LHCN-M2 (cell line): ENCODE measurements around the gene TRPV2. TPM values are rescaled to one million over a fixed set of nuclear protein-coding genes. Genes with fewer than 3 reads are reported as not detected.

ENCODE experiments used
- DNase-seq: peaks from one replicate; pipeline ENCODE4 v3.0.0-alpha.2; 2012; ENCODE audit warnings: low read depth
- total RNA-seq: library from RNA; depleted of rRNA; stranded (reverse); fragments of >200 nt; gene quantifications from 2 replicates; pipeline ENCODE4 v1.2.3, GENCODE V29; 2014

TRPV2 gene
- total RNA-seq, 1 experiment from 2014 or later, result 56.7 TPM

GRCh38 chr17:16406742-16407674 lies 8.4 kb upstream of the TRPV2 start:
- no peak for DNase-seq

- peak; percentile 32 for DNase-seq
Measured at GRCh38 chr17:16407911-16408588, 7.3 kb upstream of the TRPV2 start.

GRCh38 chr17:16417399-16417798 lies 2.0 kb downstream of the TRPV2 start:
- no peak for DNase-seq

- peak; percentile 39 for DNase-seq
Measured at GRCh38 chr17:16417896-16418684, 2.7 kb downstream of the TRPV2 start.

- no peak for DNase-seq
Measured at GRCh38 chr17:16418685-16419068, 3.3 kb downstream of the TRPV2 start.

- DNase-seq, result peak; percentile 88
Measured at GRCh38 chr17:16419074-16419928, 3.9 kb downstream of the TRPV2 start.

- peak; percentile 87 for DNase-seq
Measured at GRCh38 chr17:16419929-16420271, 4.5 kb downstream of the TRPV2 start.

GRCh38 chr17:16422416-16422815 lies 7.0 kb downstream of the TRPV2 start:
- DNase-seq, result no peak

GRCh38 chr17:16423226-16423872 lies 8.0 kb downstream of the TRPV2 start:
- DNase-seq, result no peak

- no peak for DNase-seq
Measured at GRCh38 chr17:16425202-16425601, 9.8 kb downstream of the TRPV2 start.

- DNase-seq, result peak; percentile 22
Measured at GRCh38 chr17:16425698-16426659, 10.6 kb downstream of the TRPV2 start.

- DNase-seq, result no peak
Measured at GRCh38 chr17:16427020-16427419, 11.6 kb downstream of the TRPV2 start.

GRCh38 chr17:16428098-16428882 lies 12.9 kb downstream of the TRPV2 start:
- peak; percentile 42 for DNase-seq

GRCh38 chr17:16429083-16429482 lies 13.7 kb downstream of the TRPV2 start:
- no peak for DNase-seq

- DNase-seq, result no peak
Measured at GRCh38 chr17:16430650-16431049, 15.3 kb downstream of the TRPV2 start.

- no peak for DNase-seq
Measured at GRCh38 chr17:16432017-16432416, 16.6 kb downstream of the TRPV2 start.

GRCh38 chr17:16433514-16433913 lies 18.1 kb downstream of the TRPV2 start:
- no peak for DNase-seq

GRCh38 chr17:16434662-16435061 lies 19.3 kb downstream of the TRPV2 start:
- no peak for DNase-seq
